WTC11 (cell line): ENCODE results near the gene LIMD2. TPM values are rescaled to one million over a fixed set of nuclear protein-coding genes. Genes with fewer than 3 reads are reported as not detected.

Experiments
- ATAC-seq: fragments of 200-7000 bp; cut with Tn5 transposase; 2 replicates; pipeline ENCODE4 v1.10.0; 2021; ENCODE audit warnings: mild to moderate bottlenecking, moderate library complexity
- CTCF ChIA-PET: fragments of 300-600 bp; sonication (Branson Sonifier 250); formaldehyde crosslinking; loops from one replicate; lab custom pipeline; 2021; ENCODE audit warnings: antibody characterized with exemption; lab: Charles Lee
- POLR2A ChIA-PET: fragments of 350-600 bp; sonication (Branson Sonifier 250); formaldehyde crosslinking; loops from one replicate; lab custom pipeline; 2021; ENCODE audit warnings: antibody characterized with exemption; lab: Charles Lee
- DNase-seq: peaks from one replicate; pipeline ENCODE4 v3.0.0; 2021; ENCODE audit warnings: low spot score
- H3K27ac Mint-ChIP-seq: 2 replicates; pipeline ENCODE4 v1.8.0; 2021; ENCODE audit warnings: mixed read lengths
- H3K27me3 Mint-ChIP-seq: 2 replicates; pipeline ENCODE4 v1.8.0; 2021; ENCODE audit warnings: low read depth, mild to moderate bottlenecking, moderate library complexity, mixed read lengths
- H3K36me3 Mint-ChIP-seq: 2 replicates; pipeline ENCODE4 v1.8.0; 2021; ENCODE audit warnings: mixed read lengths
- H3K4me1 Mint-ChIP-seq: 2 replicates; pipeline ENCODE4 v1.8.0; 2022; ENCODE audit warnings: mixed read lengths
- H3K4me3 Mint-ChIP-seq: 2 replicates; pipeline ENCODE4 v1.8.0; 2021; ENCODE audit warnings: mild to moderate bottlenecking, moderate library complexity, mixed read lengths
- H3K9me3 Mint-ChIP-seq: 2 replicates; pipeline ENCODE4 v1.8.0; 2021; ENCODE audit warnings: mixed read lengths
- ATF6 ChIP-seq: sonication (generic); formaldehyde crosslinking; IDR thresholded peaks from 2 replicates; pipeline ENCODE4 v1.8.1; 2023; ENCODE audit warnings: mild to moderate bottlenecking, missing genetic modification reagents
- E2F1 ChIP-seq: sonication (generic); formaldehyde crosslinking; IDR thresholded peaks from 2 replicates; pipeline ENCODE4 v1.8.0; 2022; ENCODE audit warnings: mild to moderate bottlenecking, missing genetic modification reagents
- E2F5 ChIP-seq: sonication (generic); formaldehyde crosslinking; IDR thresholded peaks from 2 replicates; pipeline ENCODE4 v1.8.1; 2022; ENCODE audit warnings: mild to moderate bottlenecking, moderate library complexity, missing genetic modification reagents
- ELF4 ChIP-seq: sonication (generic); formaldehyde crosslinking; IDR thresholded peaks from 2 replicates; pipeline ENCODE4 v1.8.1; 2022; ENCODE audit warnings: low read depth, mild to moderate bottlenecking, moderate library complexity, missing genetic modification reagents
- ERG ChIP-seq: fragments of 250-450 bp; sonication (Bioruptor Pico); IDR thresholded peaks from 2 replicates; pipeline ENCODE4 v1.8.0; 2021; ENCODE audit warnings: mild to moderate bottlenecking
- ESRRA ChIP-seq: sonication (generic); formaldehyde crosslinking; IDR thresholded peaks from 2 replicates; pipeline ENCODE4 v1.8.1; 2022; ENCODE audit warnings: mild to moderate bottlenecking, missing genetic modification reagents, borderline replicate concordance
- GRHL2 ChIP-seq: fragments of 250-450 bp; sonication (Bioruptor Pico); IDR thresholded peaks from 2 replicates; pipeline ENCODE4 v1.8.0; 2022; ENCODE audit warnings: mild to moderate bottlenecking, moderate library complexity; ENCODE audit not compliant: insufficient replicate concordance, severe bottlenecking
- HMGXB4 ChIP-seq: sonication (generic); formaldehyde crosslinking; IDR thresholded peaks from 2 replicates; pipeline ENCODE4 v1.8.1; 2023; ENCODE audit warnings: mild to moderate bottlenecking, moderate library complexity, missing genetic modification reagents
- IRF1 ChIP-seq: sonication (generic); formaldehyde crosslinking; IDR thresholded peaks from 2 replicates; pipeline ENCODE4 v1.8.0; 2023; ENCODE audit warnings: missing genetic modification reagents
- JUN ChIP-seq: sonication (generic); formaldehyde crosslinking; IDR thresholded peaks from 2 replicates; pipeline ENCODE4 v1.8.0; 2023; ENCODE audit warnings: mild to moderate bottlenecking, missing genetic modification reagents
- MAX ChIP-seq: sonication (generic); formaldehyde crosslinking; IDR thresholded peaks from 2 replicates; pipeline ENCODE4 v1.8.0; 2022; ENCODE audit warnings: mild to moderate bottlenecking, missing genetic modification reagents
- NFATC4 ChIP-seq: fragments of 250-450 bp; sonication (Bioruptor Pico); IDR thresholded peaks from 2 replicates; pipeline ENCODE4 v1.9.0; 2021; ENCODE audit warnings: mild to moderate bottlenecking
- NR1H2 ChIP-seq: sonication (generic); formaldehyde crosslinking; IDR thresholded peaks from 2 replicates; pipeline ENCODE4 v1.9.0; 2021; ENCODE audit warnings: mild to moderate bottlenecking, moderate library complexity, missing genetic modification reagents
- NR2C2 ChIP-seq: sonication (generic); formaldehyde crosslinking; IDR thresholded peaks from 2 replicates; pipeline ENCODE4 v1.8.0; 2022; ENCODE audit warnings: mild to moderate bottlenecking, missing genetic modification reagents
- OVOL2 ChIP-seq: fragments of 250-450 bp; sonication (Bioruptor Pico); IDR thresholded peaks from 2 replicates; pipeline ENCODE4 v1.9.0; 2021; ENCODE audit warnings: mild to moderate bottlenecking, borderline replicate concordance
- RELA ChIP-seq: sonication (generic); formaldehyde crosslinking; IDR thresholded peaks from 2 replicates; pipeline ENCODE4 v1.8.1; 2022; ENCODE audit warnings: missing genetic modification reagents, mild to moderate bottlenecking, borderline replicate concordance
- TCF7 ChIP-seq: sonication (generic); formaldehyde crosslinking; IDR thresholded peaks from 2 replicates; pipeline ENCODE4 v1.8.0; 2022; ENCODE audit warnings: mild to moderate bottlenecking, low read depth, missing genetic modification reagents, moderate library complexity
- TEAD1 ChIP-seq: sonication (generic); formaldehyde crosslinking; IDR thresholded peaks from 2 replicates; pipeline ENCODE4 v1.8.0; 2022; ENCODE audit warnings: mild to moderate bottlenecking, missing genetic modification reagents
- ZMAT4 ChIP-seq: fragments of 250-450 bp; sonication (Bioruptor Pico); IDR thresholded peaks from 2 replicates; pipeline ENCODE4 v1.9.0; 2021; ENCODE audit warnings: mild to moderate bottlenecking
- ZNF121 ChIP-seq: sonication (generic); formaldehyde crosslinking; IDR thresholded peaks from 2 replicates; pipeline ENCODE4 v1.8.0; 2023; ENCODE audit warnings: missing genetic modification reagents
- ZNF138 ChIP-seq: sonication (generic); formaldehyde crosslinking; conservative IDR thresholded peaks from 2 replicates; pipeline ENCODE4 v1.8.1; 2022; ENCODE audit warnings: mild to moderate bottlenecking, moderate library complexity, missing genetic modification reagents
- ZNF232 ChIP-seq: sonication (generic); formaldehyde crosslinking; IDR thresholded peaks from 2 replicates; pipeline ENCODE4 v1.8.0; 2022; ENCODE audit warnings: mild to moderate bottlenecking, missing genetic modification reagents
- ZNF317 ChIP-seq: sonication (generic); formaldehyde crosslinking; IDR thresholded peaks from 2 replicates; pipeline ENCODE4 v1.8.1; 2023; ENCODE audit warnings: low read depth, mild to moderate bottlenecking, moderate library complexity, missing genetic modification reagents, borderline replicate concordance
- ZNF396 ChIP-seq: fragments of 250-450 bp; sonication (Bioruptor Pico); IDR thresholded peaks from 2 replicates; pipeline ENCODE4 v1.8.0; 2021; ENCODE audit warnings: mild to moderate bottlenecking, moderate library complexity, borderline replicate concordance
- ZNF416 ChIP-seq: fragments of 250-450 bp; sonication (Bioruptor Pico); IDR thresholded peaks from 2 replicates; pipeline ENCODE4 v1.9.0; 2021; ENCODE audit warnings: mild to moderate bottlenecking, inconsistent platforms
- total RNA-seq: library from RNA; stranded (reverse); gene quantifications from 3 replicates; pipeline ENCODE4 v1.2.3, GENCODE V29; 2021

LIMD2 gene
- total RNA-seq, 1 experiment from 2014 or later: 91.8 TPM

- H3K9me3 Mint-ChIP-seq: no peaks in the 10 kb centered on the region
- H3K36me3 Mint-ChIP-seq: peaks cover 39% of the 10 kb centered on the region
- H3K4me3 Mint-ChIP-seq: no peak overlapping the region
- DNase-seq (no peak), ATAC-seq (no peak)
- ChIA-PET CTCF (no interaction called here), POLR2A (interaction anchor here (0.6 kb wide), 1 partner anchor 134 kb away, joined by 5 read pairs; no protein-coding TSS in a partner anchor)
- TF ChIP-seq ZNF121 (CRISPR knock-in tag) (no peak), ZNF232 (CRISPR knock-in tag) (no peak), ZNF138 (CRISPR knock-in tag) (no peak), NR2C2 (no peak), TCF7 (CRISPR knock-in tag) (no peak), NFATC4 (CRISPR knock-in tag) (no peak), ATF6 (CRISPR knock-in tag) (no peak), ZNF317 (no peak)
- H3K27me3 Mint-ChIP-seq: peaks cover 2% of the 10 kb centered on the region; the same call in 1 of the 2 replicates
- H3K4me1 Mint-ChIP-seq: peaks cover 16% of the 10 kb centered on the region
- no peak overlapping the region for H3K27ac Mint-ChIP-seq
These were observed 6.6 kb upstream of the LIMD2 start for GRCh38 chr17:63706336-63707082.

- Mint-ChIP-seq H3K4me3 (no peak overlapping the region), H3K4me1 (peaks cover 21% of the 10 kb centered on the region), H3K9me3 (no peaks in the 10 kb centered on the region), H3K36me3 (peaks cover 39% of the 10 kb centered on the region), H3K27ac (peak overlapping the region; percentile 48; the same call in 1 of the 2 replicates), H3K27me3 (peaks cover 6% of the 10 kb centered on the region; the same call in 1 of the 2 replicates)
- no peak for DNase-seq
- CTCF ChIA-PET: no interaction called here
- TF ChIP-seq RELA (no peak), OVOL2 (CRISPR knock-in tag) (no peak), ZNF416 (CRISPR knock-in tag) (no peak), HMGXB4 (no peak), GRHL2 (CRISPR knock-in tag) (no peak), ZMAT4 (CRISPR knock-in tag) (no peak), ATF6 (CRISPR knock-in tag) (no peak), ELF4 (CRISPR knock-in tag) (no peak), ESRRA (CRISPR knock-in tag) (no peak), E2F1 (CRISPR knock-in tag) (no peak), JUN (CRISPR knock-in tag) (no peak), TEAD1 (CRISPR knock-in tag) (no peak), ERG (CRISPR knock-in tag) (no peak), ZNF396 (CRISPR knock-in tag) (no peak), IRF1 (CRISPR knock-in tag) (no peak), NR1H2 (no peak), MAX (CRISPR knock-in tag) (no peak), E2F5 (CRISPR knock-in tag) (no peak)
- no peak for ATAC-seq
- POLR2A ChIA-PET: no interaction called here
These were observed 5.7 kb upstream of the LIMD2 start for GRCh38 chr17:63705657-63706056.
